ENCODE measurements around the gene AP5M1. TPM values are rescaled to one million over a fixed set of nuclear protein-coding genes. Genes with fewer than 3 reads are reported as not detected.
"Not testable (repeated sequence)": the region's sequence is repeated elsewhere in the genome, so short reads cannot be mapped to it uniquely, and the experiment has no call there.

AP5M1 gene
- total RNA-seq, 1 donor from 2014 or later: 79.1 TPM

GRCh38 chr14:57323721-57324120 lies 55.0 kb downstream of the AP5M1 start:
- H3K36me3 Mint-ChIP-seq: no peaks in the 10 kb centered on the region
- no peak overlapping the region for H3K27ac Mint-ChIP-seq
- TF ChIP-seq EZH2phosphoT487 (IDR thresholded peaks at IDR 0.05) (no peak), EZH2 (IDR thresholded peaks at IDR 0.05) (no peak)
- TF ChIP-seq, protein P1, sequence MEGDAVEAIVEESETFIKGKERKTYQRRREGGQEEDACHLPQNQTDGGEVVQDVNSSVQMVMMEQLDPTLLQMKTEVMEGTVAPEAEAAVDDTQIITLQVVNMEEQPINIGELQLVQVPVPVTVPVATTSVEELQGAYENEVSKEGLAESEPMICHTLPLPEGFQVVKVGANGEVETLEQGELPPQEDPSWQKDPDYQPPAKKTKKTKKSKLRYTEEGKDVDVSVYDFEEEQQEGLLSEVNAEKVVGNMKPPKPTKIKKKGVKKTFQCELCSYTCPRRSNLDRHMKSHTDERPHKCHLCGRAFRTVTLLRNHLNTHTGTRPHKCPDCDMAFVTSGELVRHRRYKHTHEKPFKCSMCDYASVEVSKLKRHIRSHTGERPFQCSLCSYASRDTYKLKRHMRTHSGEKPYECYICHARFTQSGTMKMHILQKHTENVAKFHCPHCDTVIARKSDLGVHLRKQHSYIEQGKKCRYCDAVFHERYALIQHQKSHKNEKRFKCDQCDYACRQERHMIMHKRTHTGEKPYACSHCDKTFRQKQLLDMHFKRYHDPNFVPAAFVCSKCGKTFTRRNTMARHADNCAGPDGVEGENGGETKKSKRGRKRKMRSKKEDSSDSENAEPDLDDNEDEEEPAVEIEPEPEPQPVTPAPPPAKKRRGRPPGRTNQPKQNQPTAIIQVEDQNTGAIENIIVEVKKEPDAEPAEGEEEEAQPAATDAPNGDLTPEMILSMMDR (IDR thresholded peaks at IDR 0.05): no peak
- DNase-seq (ENCODE audit: low spot score): no peak
- H3K36me3 ChIP-seq: no peaks in the 10 kb centered on the region
- H4K20me1 ChIP-seq (ENCODE audit: low read depth): no peaks in the 10 kb centered on the region
- no peak overlapping the region for H3K4me3 Mint-ChIP-seq
- no peak overlapping the region for H2AFZ ChIP-seq (replicated peaks)
- H3K4me3 ChIP-seq: no peak overlapping the region
- H3K4me2 ChIP-seq: no peak overlapping the region
- no peaks in the 10 kb centered on the region for H3K27me3 Mint-ChIP-seq (ENCODE audit: insufficient read depth, low read depth)
- no peaks in the 10 kb centered on the region for H3K27me3 ChIP-seq
- H3K9ac ChIP-seq: no peak overlapping the region
- H3K79me2 ChIP-seq (ENCODE audit: low read depth): no peaks in the 10 kb centered on the region
- H3K4me1 Mint-ChIP-seq: no peaks in the 10 kb centered on the region
- no peaks in the 10 kb centered on the region for H3K4me1 ChIP-seq
- no peaks in the 10 kb centered on the region for H3F3A ChIP-seq (ENCODE audit: low read depth)
- H3K9me3 ChIP-seq (ENCODE audit: low read depth): no peaks in the 10 kb centered on the region
- no peak overlapping the region for H3K27ac ChIP-seq
- peaks cover 4% of the 10 kb centered on the region for H3K9me3 Mint-ChIP-seq

GRCh38 chr14:57326253-57326652 lies 57.5 kb downstream of the AP5M1 start:
- no peak overlapping the region for H3K27ac Mint-ChIP-seq
- H3K79me2 ChIP-seq (ENCODE audit: low read depth): no peaks in the 10 kb centered on the region
- H3K36me3 ChIP-seq: no peaks in the 10 kb centered on the region
- H3K9ac ChIP-seq: no peak overlapping the region
- H3K9me3 Mint-ChIP-seq: peaks cover 5% of the 10 kb centered on the region
- H3K27ac ChIP-seq: no peak overlapping the region
- H2AFZ ChIP-seq (replicated peaks): no peak overlapping the region
- H3K27me3 Mint-ChIP-seq (ENCODE audit: insufficient read depth, low read depth): no peaks in the 10 kb centered on the region
- no peaks in the 10 kb centered on the region for H4K20me1 ChIP-seq (ENCODE audit: low read depth)
- no peaks in the 10 kb centered on the region for H3K27me3 ChIP-seq
- H3K9me3 ChIP-seq (ENCODE audit: low read depth): no peaks in the 10 kb centered on the region
- no peak overlapping the region for H3K4me3 Mint-ChIP-seq
- H3K4me1 ChIP-seq: no peaks in the 10 kb centered on the region
- H3F3A ChIP-seq (ENCODE audit: low read depth): no peaks in the 10 kb centered on the region
- no peak for DNase-seq (ENCODE audit: low spot score)
- no peaks in the 10 kb centered on the region for H3K36me3 Mint-ChIP-seq
- TF ChIP-seq, protein P1 (IDR thresholded peaks at IDR 0.05): no peak
- H3K4me1 Mint-ChIP-seq: no peaks in the 10 kb centered on the region
- H3K4me3 ChIP-seq: no peak overlapping the region
- no peak overlapping the region for H3K4me2 ChIP-seq

GRCh38 chr14:57329833-57330232 lies 61.1 kb downstream of the AP5M1 start:
- no peak for DNase-seq (ENCODE audit: low spot score)
- no peaks in the 10 kb centered on the region for H3K27me3 ChIP-seq
- no peak overlapping the region for H3K4me2 ChIP-seq
- peaks cover 24% of the 10 kb centered on the region for H3K9me3 Mint-ChIP-seq
- H3K4me1 Mint-ChIP-seq: no peaks in the 10 kb centered on the region
- no peak overlapping the region for H3K4me3 Mint-ChIP-seq
- no peaks in the 10 kb centered on the region for H4K20me1 ChIP-seq (ENCODE audit: low read depth)
- TF ChIP-seq EZH2 (IDR thresholded peaks at IDR 0.05) (no peak), EZH2phosphoT487 (IDR thresholded peaks at IDR 0.05) (no peak)
- TF ChIP-seq, protein P1 (IDR thresholded peaks at IDR 0.05): no peak
- H3K9me3 ChIP-seq (ENCODE audit: low read depth): no peaks in the 10 kb centered on the region
- H3K27me3 Mint-ChIP-seq (ENCODE audit: insufficient read depth, low read depth): peaks cover 2% of the 10 kb centered on the region
- no peak overlapping the region for H3K27ac ChIP-seq
- H3K4me3 ChIP-seq: no peak overlapping the region
- H3F3A ChIP-seq (ENCODE audit: low read depth): no peaks in the 10 kb centered on the region
- H2AFZ ChIP-seq (replicated peaks): no peak overlapping the region
- H3K4me1 ChIP-seq: no peaks in the 10 kb centered on the region
- no peaks in the 10 kb centered on the region for H3K79me2 ChIP-seq (ENCODE audit: low read depth)
- H3K36me3 Mint-ChIP-seq: peaks cover 6% of the 10 kb centered on the region
- no peak overlapping the region for H3K9ac ChIP-seq
- H3K27ac Mint-ChIP-seq: no peak overlapping the region
- no peaks in the 10 kb centered on the region for H3K36me3 ChIP-seq

GRCh38 chr14:57332475-57332874 lies 63.7 kb downstream of the AP5M1 start:
- not testable (repeated sequence) for H3K4me1 ChIP-seq; H3K4me2 ChIP-seq; H4K20me1 ChIP-seq (ENCODE audit: low read depth); H2AFZ ChIP-seq (replicated peaks); H3K27ac Mint-ChIP-seq; H3K27me3 Mint-ChIP-seq (ENCODE audit: insufficient read depth, low read depth); H3K9me3 ChIP-seq (ENCODE audit: low read depth); H3K36me3 Mint-ChIP-seq; H3K27ac ChIP-seq; H3K79me2 ChIP-seq (ENCODE audit: low read depth); H3K4me1 Mint-ChIP-seq; H3K27me3 ChIP-seq; H3F3A ChIP-seq (ENCODE audit: low read depth); H3K36me3 ChIP-seq; H3K9ac ChIP-seq; H3K4me3 ChIP-seq; H3K4me3 Mint-ChIP-seq; DNase-seq (ENCODE audit: low spot score)
- H3K9me3 Mint-ChIP-seq: peaks cover 39% of the 10 kb centered on the region

GRCh38 chr14:57333726-57334125 lies 65.0 kb downstream of the AP5M1 start:
- not testable (repeated sequence) for DNase-seq (ENCODE audit: low spot score); H2AFZ ChIP-seq (replicated peaks); H3K27me3 ChIP-seq; H3K4me3 Mint-ChIP-seq; H4K20me1 ChIP-seq (ENCODE audit: low read depth); H3K36me3 ChIP-seq; H3K9me3 ChIP-seq (ENCODE audit: low read depth); H3K9ac ChIP-seq; H3K79me2 ChIP-seq (ENCODE audit: low read depth); H3K4me1 ChIP-seq; H3K4me3 ChIP-seq; H3K27me3 Mint-ChIP-seq (ENCODE audit: insufficient read depth, low read depth); H3K4me1 Mint-ChIP-seq; H3K4me2 ChIP-seq; H3F3A ChIP-seq (ENCODE audit: low read depth); H3K27ac Mint-ChIP-seq; H3K36me3 Mint-ChIP-seq; H3K27ac ChIP-seq
- H3K9me3 Mint-ChIP-seq: peaks cover 38% of the 10 kb centered on the region

DNA sequence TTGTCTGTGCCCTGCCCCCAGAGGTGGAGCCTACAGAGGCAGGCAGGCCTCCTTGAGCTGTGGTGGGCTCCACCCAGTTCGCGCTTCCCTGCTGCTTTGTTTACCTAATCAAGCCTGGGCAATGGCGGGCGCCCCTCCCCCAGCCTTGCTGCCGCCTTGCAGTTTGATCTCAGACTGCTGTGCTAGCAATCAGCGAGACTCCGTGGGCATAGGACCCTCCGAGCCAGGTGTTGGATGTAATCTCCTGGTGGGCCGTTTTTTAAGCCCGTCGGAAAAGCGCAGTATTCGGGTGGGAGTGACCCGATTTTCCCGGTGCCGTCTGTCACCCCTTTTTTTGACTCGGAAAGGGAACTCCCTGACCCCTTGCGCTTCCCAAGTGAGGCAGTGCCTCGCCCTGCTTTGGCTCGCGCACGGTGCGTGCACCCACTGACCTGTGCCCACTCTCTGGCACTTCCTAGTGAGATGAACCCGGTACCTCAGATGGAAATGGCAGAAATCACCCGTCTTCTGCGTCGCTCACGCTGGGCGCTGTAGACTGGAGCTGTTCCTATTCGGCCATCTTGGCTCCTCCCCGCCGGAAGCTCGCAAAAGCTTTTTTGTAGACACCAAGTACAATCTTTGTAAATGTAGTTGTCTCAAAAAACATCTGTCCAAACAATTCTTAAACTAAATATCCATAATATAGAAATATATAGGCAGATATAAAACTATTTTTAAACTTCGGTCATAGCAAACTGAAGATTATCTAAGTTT lies 75.0 kb downstream of the AP5M1 start:
- H3K27me3 Mint-ChIP-seq (ENCODE audit: insufficient read depth, low read depth); H2AFZ ChIP-seq (replicated peaks); H3K27ac Mint-ChIP-seq; DNase-seq (ENCODE audit: low spot score); H4K20me1 ChIP-seq (ENCODE audit: low read depth); H3K9me3 Mint-ChIP-seq; H3K36me3 ChIP-seq; H3K79me2 ChIP-seq (ENCODE audit: low read depth); H3K4me3 ChIP-seq; H3K9ac ChIP-seq; H3K27ac ChIP-seq; H3K36me3 Mint-ChIP-seq; H3K27me3 ChIP-seq; H3K9me3 ChIP-seq (ENCODE audit: low read depth); H3K4me2 ChIP-seq: not testable (repeated sequence)
- H3F3A ChIP-seq (ENCODE audit: low read depth): peaks cover 10% of the 10 kb centered on the region
- Mint-ChIP-seq H3K4me3 (peak overlapping the region; percentile 48), H3K4me1 (peaks cover 17% of the 10 kb centered on the region)
- H3K4me1 ChIP-seq: peaks cover 22% of the 10 kb centered on the region

Data from neural progenitor cell (in vitro differentiated cells).